ENCODE measurements around the gene FANCE. TPM values are rescaled to one million over a fixed set of nuclear protein-coding genes. Genes with fewer than 3 reads are reported as not detected.

The FANCE gene
- total RNA-seq, 1 experiment from 2014 or later = 4.3 TPM

DNA sequence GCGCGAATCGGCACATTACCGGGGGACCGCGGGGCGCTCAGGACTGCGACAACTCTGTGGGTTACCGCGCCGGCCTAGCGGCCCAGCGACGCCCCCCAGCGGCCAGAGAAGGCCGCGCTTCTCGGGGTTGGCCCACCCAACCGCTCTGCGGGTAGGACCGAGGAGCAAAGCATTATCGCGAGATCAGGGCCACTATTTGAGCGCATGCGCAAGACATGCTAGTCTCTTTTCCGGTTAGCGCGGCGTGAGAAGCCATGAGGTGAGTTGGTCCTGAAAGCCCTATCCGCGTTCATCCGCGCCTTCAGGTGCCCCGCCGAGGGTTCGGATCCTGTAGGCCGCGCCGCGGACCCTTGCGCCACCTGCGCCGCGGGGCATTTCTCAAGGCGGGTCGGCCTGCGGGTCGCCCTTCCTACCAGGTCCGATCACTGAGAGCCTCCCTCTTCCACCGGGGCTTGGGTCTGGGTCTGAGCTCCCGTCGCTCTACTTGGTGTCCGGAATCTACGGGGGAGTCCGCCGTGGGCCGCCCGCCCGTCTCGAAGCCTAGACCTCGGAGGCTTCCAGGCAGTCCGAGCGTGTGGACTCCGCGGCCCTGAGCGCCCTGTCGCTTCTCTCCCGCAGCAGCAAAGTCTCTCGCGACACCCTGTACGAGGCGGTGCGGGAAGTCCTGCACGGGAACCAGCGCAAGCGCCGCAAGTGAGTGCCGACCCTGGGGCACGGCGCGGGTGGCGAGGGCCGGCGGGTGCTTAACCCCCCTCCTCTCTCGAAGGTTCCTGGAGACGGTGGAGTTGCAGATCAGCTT, 16.2 kb downstream of the FANCE start, which contains the start of gene RPL10A:
TSS of gene RPL10A (plus strand) at position 221 of the 799 bp plus-strand sequence. CDS start at position 255, 34 bp downstream.
- H3K27me3 ChIP-seq (ENCODE audit: control insufficient read depth, insufficient read depth, low read length) = no peaks in the 10 kb centered on the region

DNA sequence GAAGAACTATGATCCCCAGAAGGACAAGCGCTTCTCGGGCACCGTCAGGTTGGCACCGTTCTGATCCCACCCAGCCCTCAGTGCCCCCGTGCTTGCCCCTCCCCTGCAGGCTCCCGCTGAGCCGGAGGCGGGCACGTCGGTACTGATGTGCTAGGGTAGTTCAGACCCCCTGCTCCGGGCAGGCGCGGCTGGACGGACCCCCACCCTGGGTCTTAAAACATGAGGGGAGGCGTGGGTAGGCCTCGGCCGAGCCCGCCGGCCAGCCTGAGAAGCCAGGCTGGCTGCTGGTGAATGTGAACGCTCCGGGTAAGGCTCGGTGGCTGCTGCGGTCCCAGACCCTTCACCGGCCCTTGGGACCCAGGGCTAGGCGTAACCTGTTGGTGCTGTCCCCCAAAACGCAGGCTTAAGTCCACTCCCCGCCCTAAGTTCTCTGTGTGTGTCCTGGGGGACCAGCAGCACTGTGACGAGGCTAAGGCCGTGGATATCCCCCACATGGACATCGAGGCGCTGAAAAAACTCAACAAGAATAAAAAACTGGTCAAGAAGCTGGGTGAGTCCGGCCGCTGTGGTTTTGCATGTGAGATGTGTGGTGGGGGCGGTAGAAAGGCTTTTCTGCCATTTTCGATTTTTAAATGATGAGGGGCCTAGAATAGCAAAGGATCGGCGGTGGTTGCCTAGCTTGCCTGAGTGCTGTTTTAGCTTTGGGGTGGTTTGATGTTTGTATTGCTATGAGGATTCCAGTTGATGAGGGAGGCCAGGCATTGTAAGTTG, 17.0 kb downstream of the FANCE start:
- Histone ChIP-seq H3K27ac (ENCODE audit: low read length) (peak overlapping the region; percentile 85), H3K36me3 (ENCODE audit: control insufficient read depth, insufficient read depth, low read length) (peaks cover 30% of the 10 kb centered on the region), H3K4me3 (ENCODE audit: low read depth in 2 of 2, low read length in 2 of 2) (peak overlapping the region; percentile 95), H3K9me3 (ENCODE audit: control insufficient read depth, insufficient read depth, low read depth, low read length) (no peaks in the 10 kb centered on the region), H3K27me3 (ENCODE audit: control insufficient read depth, insufficient read depth, low read length) (no peaks in the 10 kb centered on the region), H3K4me1 (ENCODE audit: control insufficient read depth, insufficient read depth, low read length) (peaks cover 42% of the 10 kb centered on the region)
- intact Hi-C loops (cut with micrococcal nuclease; ENCODE audit: unreplicated experiment) = no loop called here
- peak; percentile 0; the same call in 1 of the 2 replicates for ATAC-seq
- no peak for DNase-seq (ENCODE audit: low read depth, low spot score)
- no TSS peak for BruUV-seq (replicated peaks)
- ChIA-PET POLR2A (interaction anchor here (0.6 kb wide), 1 partner anchor 44 kb away, joined by 18 read pairs; no protein-coding TSS in a partner anchor), CTCF (no interaction called here)
- in situ Hi-C loops (cut with HindIII; ENCODE audit: low pct_unique_long_range_greater_than_20kb, low sequenced_read_pairs) = no loop called here
- TF ChIP-seq, protein P1, sequence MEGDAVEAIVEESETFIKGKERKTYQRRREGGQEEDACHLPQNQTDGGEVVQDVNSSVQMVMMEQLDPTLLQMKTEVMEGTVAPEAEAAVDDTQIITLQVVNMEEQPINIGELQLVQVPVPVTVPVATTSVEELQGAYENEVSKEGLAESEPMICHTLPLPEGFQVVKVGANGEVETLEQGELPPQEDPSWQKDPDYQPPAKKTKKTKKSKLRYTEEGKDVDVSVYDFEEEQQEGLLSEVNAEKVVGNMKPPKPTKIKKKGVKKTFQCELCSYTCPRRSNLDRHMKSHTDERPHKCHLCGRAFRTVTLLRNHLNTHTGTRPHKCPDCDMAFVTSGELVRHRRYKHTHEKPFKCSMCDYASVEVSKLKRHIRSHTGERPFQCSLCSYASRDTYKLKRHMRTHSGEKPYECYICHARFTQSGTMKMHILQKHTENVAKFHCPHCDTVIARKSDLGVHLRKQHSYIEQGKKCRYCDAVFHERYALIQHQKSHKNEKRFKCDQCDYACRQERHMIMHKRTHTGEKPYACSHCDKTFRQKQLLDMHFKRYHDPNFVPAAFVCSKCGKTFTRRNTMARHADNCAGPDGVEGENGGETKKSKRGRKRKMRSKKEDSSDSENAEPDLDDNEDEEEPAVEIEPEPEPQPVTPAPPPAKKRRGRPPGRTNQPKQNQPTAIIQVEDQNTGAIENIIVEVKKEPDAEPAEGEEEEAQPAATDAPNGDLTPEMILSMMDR (IDR thresholded peaks at IDR 0.05) = no peak
- TF ChIP-seq TCF7L2 (IDR thresholded peaks at IDR 0.05; ENCODE audit: low read depth, low read length) = no peak
- TF ChIP-seq POLR2AphosphoS5 (IDR thresholded peaks at IDR 0.05; ENCODE audit: low read depth, low read length) = no peak
- no peak; the same call in 1 of the 2 replicates for TF ChIP-seq SIN3A (IDR thresholded peaks at IDR 0.05; ENCODE audit: borderline replicate concordance, insufficient read depth, low read depth, low read length)
- TF ChIP-seq, protein P2, sequence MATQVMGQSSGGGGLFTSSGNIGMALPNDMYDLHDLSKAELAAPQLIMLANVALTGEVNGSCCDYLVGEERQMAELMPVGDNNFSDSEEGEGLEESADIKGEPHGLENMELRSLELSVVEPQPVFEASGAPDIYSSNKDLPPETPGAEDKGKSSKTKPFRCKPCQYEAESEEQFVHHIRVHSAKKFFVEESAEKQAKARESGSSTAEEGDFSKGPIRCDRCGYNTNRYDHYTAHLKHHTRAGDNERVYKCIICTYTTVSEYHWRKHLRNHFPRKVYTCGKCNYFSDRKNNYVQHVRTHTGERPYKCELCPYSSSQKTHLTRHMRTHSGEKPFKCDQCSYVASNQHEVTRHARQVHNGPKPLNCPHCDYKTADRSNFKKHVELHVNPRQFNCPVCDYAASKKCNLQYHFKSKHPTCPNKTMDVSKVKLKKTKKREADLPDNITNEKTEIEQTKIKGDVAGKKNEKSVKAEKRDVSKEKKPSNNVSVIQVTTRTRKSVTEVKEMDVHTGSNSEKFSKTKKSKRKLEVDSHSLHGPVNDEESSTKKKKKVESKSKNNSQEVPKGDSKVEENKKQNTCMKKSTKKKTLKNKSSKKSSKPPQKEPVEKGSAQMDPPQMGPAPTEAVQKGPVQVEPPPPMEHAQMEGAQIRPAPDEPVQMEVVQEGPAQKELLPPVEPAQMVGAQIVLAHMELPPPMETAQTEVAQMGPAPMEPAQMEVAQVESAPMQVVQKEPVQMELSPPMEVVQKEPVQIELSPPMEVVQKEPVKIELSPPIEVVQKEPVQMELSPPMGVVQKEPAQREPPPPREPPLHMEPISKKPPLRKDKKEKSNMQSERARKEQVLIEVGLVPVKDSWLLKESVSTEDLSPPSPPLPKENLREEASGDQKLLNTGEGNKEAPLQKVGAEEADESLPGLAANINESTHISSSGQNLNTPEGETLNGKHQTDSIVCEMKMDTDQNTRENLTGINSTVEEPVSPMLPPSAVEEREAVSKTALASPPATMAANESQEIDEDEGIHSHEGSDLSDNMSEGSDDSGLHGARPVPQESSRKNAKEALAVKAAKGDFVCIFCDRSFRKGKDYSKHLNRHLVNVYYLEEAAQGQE (IDR thresholded peaks at IDR 0.05; ENCODE audit: insufficient read depth in 1 of 2, low read depth in 2 of 2, low read length in 1 of 2) = no peak

More for the DNA sequence above, 16.2 kb downstream of the FANCE start, which contains the start of gene RPL10A:
- peak; percentile 87 for DNase-seq (ENCODE audit: low read depth, low spot score)
- BruUV-seq (replicated peaks) = no TSS peak
- intact Hi-C loops (cut with micrococcal nuclease; ENCODE audit: unreplicated experiment) (no loop called here), in situ Hi-C loops (cut with HindIII; ENCODE audit: low pct_unique_long_range_greater_than_20kb, low sequenced_read_pairs) (no loop called here)
- Histone ChIP-seq H3K9me3 (ENCODE audit: control insufficient read depth, insufficient read depth, low read depth, low read length) (no peaks in the 10 kb centered on the region), H3K4me1 (ENCODE audit: control insufficient read depth, insufficient read depth, low read length) (peaks cover 37% of the 10 kb centered on the region), H3K4me3 (ENCODE audit: low read depth in 2 of 2, low read length in 2 of 2) (peak within 1 kb of the TSS; percentile 95), H3K36me3 (ENCODE audit: control insufficient read depth, insufficient read depth, low read length) (peaks cover 30% of the 10 kb centered on the region), H3K27ac (ENCODE audit: low read length) (peak within 1 kb of the TSS; percentile 85)
- ChIA-PET POLR2A (interaction anchor here (0.6 kb wide), 1 partner anchor 27 kb away, joined by 3 read pairs; no protein-coding TSS in a partner anchor), CTCF (no interaction called here)
- peak; percentile 90 for ATAC-seq
- no peak for TF ChIP-seq TCF7L2 (IDR thresholded peaks at IDR 0.05; ENCODE audit: low read depth, low read length)
- TF ChIP-seq, protein P1 (IDR thresholded peaks at IDR 0.05) = peak; percentile 99
- TF ChIP-seq SIN3A (IDR thresholded peaks at IDR 0.05; ENCODE audit: borderline replicate concordance, insufficient read depth, low read depth, low read length) = peak; percentile 96
- TF ChIP-seq, protein P2 (IDR thresholded peaks at IDR 0.05; ENCODE audit: insufficient read depth in 1 of 2, low read depth in 2 of 2, low read length in 1 of 2) = peak in 1 of 2 experiments; percentile 74; a peak in 1 of 4 replicates
- peak; percentile 100 for TF ChIP-seq POLR2AphosphoS5 (IDR thresholded peaks at IDR 0.05; ENCODE audit: low read depth, low read length)
